Right atrium auricular region (tissue), 2 donors: ENCODE measurements around the gene TM7SF3. TPM values are rescaled to one million over a fixed set of nuclear protein-coding genes. Genes with fewer than 3 reads are reported as not detected.
A peak's percentile ranks its signal among the peaks of the same experiment; 100 is the strongest.

ENCODE experiments used
- DNase-seq: peaks from one replicate; pipeline ENCODE4 v3.0.0-alpha.2; 2019; ENCODE audit warnings: low spot score
- H3K27ac ChIP-seq, 2 donors: fragments of 200-600 bp; sonication (generic); 1 replicate in 1 of 2; 2 replicates in 1 of 2; pipeline ENCODE4 v1.5.1; 2016 to 2019
- H3K27me3 ChIP-seq, 2 donors: fragments of 200-600 bp; sonication (generic); one replicate each; pipeline versions ENCODE4 v1.5.1 to v1.6.0; 2017 to 2019
- H3K36me3 ChIP-seq: fragments of 200-600 bp; sonication (generic); one replicate; pipeline ENCODE4 v1.5.1; 2016
- H3K4me1 ChIP-seq, 2 donors: fragments of 200-600 bp; sonication (generic); one replicate each; pipeline versions ENCODE4 v1.5.1 to v1.6.0; 2017 to 2019
- H3K4me3 ChIP-seq, 2 donors: fragments of 200-600 bp; sonication (generic); 1 replicate in 1 of 2; 2 replicates in 1 of 2; pipeline ENCODE4 v1.5.1; 2017 to 2019; ENCODE audit warnings: mild to moderate bottlenecking in 1 of 2, moderate library complexity in 1 of 2
- H3K9me3 ChIP-seq, 2 donors: fragments of 200-600 bp; sonication (generic); one replicate each; pipeline ENCODE4 v1.5.1; 2019
- total RNA-seq, 2 donors: library from RNA; depleted of rRNA; stranded (reverse); fragments of >200 nt; gene quantifications; one replicate each; pipeline ENCODE4 v1.1.0, GENCODE V29; 2016
- TF ChIP-seq, protein P1 (sequence below), 2 donors: fragments of 200-600 bp; sonication (generic); IDR thresholded peaks; one replicate each; pipeline ENCODE4 v1.5.1; 2019; ENCODE audit warnings: antibody characterized with exemption in 2 of 2

The TM7SF3 gene
- total RNA-seq, 2 donors from 2014 or later: 23.0 to 34.6 TPM

GRCh38 chr12:26987634-26988424, 26.4 kb downstream of the TM7SF3 start:
- no peaks in the 10 kb centered on the region for H3K36me3 ChIP-seq

DNA sequence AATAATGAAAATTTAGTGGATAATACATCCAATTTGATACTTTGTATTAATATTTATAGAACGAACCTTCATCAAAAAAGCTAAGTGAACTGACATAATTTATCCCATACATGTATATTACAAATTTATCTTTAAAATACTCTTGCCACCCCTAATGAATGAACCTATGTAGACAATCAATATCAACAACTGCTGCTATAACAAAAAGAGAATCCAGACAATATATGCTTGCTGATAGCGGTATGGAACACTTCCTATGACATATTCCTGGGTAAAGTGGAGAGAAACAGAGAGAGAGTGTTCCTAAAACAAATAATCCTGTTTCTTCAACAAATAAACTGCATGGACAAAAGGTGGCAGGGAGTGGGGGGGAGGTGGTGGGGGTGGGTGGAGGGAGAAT, 31.3 kb downstream of the TM7SF3 start:
- Histone ChIP-seq H3K36me3 (peaks cover 12% of the 10 kb centered on the region), H3K27ac (no peak overlapping the region), H3K4me1 (peaks cover 0 to 12% of the 10 kb centered on the region in 2 donors), H3K9me3 (no peaks in the 10 kb centered on the region), H3K27me3 (no peaks in the 10 kb centered on the region), H3K4me3 (no peak overlapping the region)
- no peak for DNase-seq
- TF ChIP-seq, protein P1, sequence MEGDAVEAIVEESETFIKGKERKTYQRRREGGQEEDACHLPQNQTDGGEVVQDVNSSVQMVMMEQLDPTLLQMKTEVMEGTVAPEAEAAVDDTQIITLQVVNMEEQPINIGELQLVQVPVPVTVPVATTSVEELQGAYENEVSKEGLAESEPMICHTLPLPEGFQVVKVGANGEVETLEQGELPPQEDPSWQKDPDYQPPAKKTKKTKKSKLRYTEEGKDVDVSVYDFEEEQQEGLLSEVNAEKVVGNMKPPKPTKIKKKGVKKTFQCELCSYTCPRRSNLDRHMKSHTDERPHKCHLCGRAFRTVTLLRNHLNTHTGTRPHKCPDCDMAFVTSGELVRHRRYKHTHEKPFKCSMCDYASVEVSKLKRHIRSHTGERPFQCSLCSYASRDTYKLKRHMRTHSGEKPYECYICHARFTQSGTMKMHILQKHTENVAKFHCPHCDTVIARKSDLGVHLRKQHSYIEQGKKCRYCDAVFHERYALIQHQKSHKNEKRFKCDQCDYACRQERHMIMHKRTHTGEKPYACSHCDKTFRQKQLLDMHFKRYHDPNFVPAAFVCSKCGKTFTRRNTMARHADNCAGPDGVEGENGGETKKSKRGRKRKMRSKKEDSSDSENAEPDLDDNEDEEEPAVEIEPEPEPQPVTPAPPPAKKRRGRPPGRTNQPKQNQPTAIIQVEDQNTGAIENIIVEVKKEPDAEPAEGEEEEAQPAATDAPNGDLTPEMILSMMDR (IDR thresholded peaks at IDR 0.05): no peak

More at GRCh38 chr12:26987634-26988424, 26.4 kb downstream of the TM7SF3 start:
- no peak overlapping the region for H3K4me3 ChIP-seq
- TF ChIP-seq, protein P1 (IDR thresholded peaks at IDR 0.05): no peak
- no peaks in the 10 kb centered on the region for H3K9me3 ChIP-seq
- H3K27ac ChIP-seq: peak overlapping the region; percentile 4 to 47
- peaks cover 0 to 16% of the 10 kb centered on the region in 2 donors for H3K4me1 ChIP-seq
- DNase-seq: no peak
- H3K27me3 ChIP-seq: no peaks in the 10 kb centered on the region

DNA sequence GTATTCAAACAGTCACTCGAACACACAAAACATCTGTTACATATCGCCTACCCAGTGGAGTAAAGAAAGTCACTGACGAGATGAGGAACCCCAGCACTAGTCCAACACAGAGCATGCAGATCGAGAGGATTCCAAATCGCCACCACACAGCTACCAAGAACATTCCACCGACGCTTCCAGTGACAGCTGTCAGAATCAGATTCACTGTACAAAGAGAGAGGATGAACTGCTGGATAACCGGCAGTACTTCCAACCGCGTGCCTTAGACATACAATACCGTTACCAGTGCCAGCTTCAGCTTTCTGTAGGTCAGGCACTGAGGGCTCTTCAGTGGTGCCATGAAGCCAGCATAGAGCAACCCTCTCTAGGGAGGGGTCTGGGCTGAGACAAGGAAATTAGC, 34.5 kb downstream of the TM7SF3 start:
- H3K27me3 ChIP-seq: no peaks in the 10 kb centered on the region
- no peaks in the 10 kb centered on the region for H3K9me3 ChIP-seq
- no peak for DNase-seq
- no peak overlapping the region for H3K4me3 ChIP-seq
- H3K27ac ChIP-seq: no peak overlapping the region
- peaks cover 18% of the 10 kb centered on the region for H3K36me3 ChIP-seq
- TF ChIP-seq, protein P1 (IDR thresholded peaks at IDR 0.05): no peak
- no peaks in the 10 kb centered on the region for H3K4me1 ChIP-seq

DNA sequence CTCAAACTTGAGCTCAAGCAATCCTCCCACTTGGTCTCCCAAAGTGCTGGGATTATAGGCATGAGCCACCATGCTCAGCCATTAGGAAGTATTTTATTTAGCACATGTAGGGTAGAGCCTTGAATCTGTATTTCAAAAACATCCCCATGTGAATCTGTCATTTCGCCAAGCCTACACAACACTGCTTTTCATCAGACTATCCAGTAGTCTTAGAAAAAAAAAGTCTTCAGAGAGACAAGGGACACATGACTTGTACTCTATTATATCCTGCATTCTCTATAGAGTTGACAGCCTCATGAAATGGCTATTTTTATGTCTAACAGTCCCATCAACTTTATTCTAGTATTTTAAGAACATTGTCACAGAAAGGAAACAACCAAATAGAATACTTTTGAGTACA, 35.4 kb downstream of the TM7SF3 start:
- Histone ChIP-seq H3K4me1 (no peaks in the 10 kb centered on the region), H3K4me3 (no peak overlapping the region), H3K27me3 (no peaks in the 10 kb centered on the region), H3K27ac (no peak overlapping the region), H3K9me3 (no peaks in the 10 kb centered on the region), H3K36me3 (peaks cover 20% of the 10 kb centered on the region)
- no peak for DNase-seq
- TF ChIP-seq, protein P1 (IDR thresholded peaks at IDR 0.05): no peak

DNA sequence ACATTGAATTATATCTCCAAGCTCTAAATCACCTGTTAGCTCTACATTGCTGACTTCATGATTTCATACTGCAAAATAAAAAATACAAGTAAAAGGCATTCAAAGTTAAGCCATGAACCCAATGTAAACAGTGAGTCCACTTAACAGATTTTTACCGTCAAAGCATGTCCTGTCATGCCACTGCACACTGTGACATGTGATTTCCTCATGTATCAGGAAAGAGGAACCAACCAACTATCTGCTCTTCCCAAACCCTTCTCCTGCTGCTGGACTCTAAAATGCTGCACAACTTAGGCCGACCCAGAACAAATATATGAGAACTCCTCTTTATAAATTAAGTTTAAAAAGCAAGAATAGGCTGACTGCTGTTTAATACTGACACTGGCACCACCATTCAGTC, 37.5 kb downstream of the TM7SF3 start:
- H3K36me3 ChIP-seq: peaks cover 20% of the 10 kb centered on the region

More for the DNA sequence above, 37.5 kb downstream of the TM7SF3 start:
- Histone ChIP-seq H3K9me3 (no peaks in the 10 kb centered on the region), H3K27ac (no peak overlapping the region), H3K4me3 (no peak overlapping the region), H3K4me1 (no peaks in the 10 kb centered on the region), H3K27me3 (no peaks in the 10 kb centered on the region)
- DNase-seq: no peak
- TF ChIP-seq, protein P1 (IDR thresholded peaks at IDR 0.05): no peak
